ENCODE data around the gene OTOG.

Gene OTOG

DNA sequence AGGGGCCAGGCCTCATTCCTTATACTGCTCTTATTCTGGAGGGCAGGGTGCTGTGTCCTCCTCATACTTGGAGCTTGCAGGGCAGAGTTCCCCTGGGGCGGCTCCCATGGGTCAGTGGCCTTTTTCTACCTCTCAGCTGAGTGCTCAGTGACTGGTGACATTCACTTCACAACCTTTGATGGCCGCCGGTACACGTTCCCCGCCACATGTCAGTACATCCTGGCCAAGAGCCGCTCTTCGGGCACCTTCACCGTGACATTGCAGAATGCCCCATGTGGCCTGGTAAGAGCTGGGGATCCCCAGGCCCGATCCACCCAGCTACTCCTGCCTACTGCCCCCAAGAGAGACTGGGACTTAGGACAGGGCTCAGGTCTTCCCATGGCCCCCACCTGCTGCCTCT lies 14.5 kb downstream of the OTOG start:
- DNase-seq (ENCODE audit: low read depth), result no peak

DNA sequence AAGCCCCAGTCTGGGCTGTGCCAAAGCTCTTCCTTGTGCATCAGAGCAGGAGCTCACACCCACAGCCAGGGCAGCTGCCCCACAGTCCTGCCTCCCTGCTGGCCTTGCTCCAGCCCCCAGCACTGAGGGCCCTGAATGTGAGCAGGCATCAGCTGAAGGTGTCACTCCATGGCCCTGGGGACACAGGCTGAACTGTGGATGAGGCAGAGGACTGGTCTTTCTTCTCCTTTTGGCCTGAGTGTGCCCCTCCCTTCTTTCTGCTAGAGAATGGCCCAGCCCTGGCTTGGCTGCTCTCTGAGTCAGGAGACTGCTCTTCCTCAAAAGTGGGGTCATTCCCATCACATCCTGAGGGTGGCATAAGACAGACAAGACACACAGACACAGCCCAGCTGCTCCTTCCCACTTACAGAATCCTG lies 16.2 kb downstream of the OTOG start:
- DNase-seq (ENCODE audit: low read depth), result no peak

DNA sequence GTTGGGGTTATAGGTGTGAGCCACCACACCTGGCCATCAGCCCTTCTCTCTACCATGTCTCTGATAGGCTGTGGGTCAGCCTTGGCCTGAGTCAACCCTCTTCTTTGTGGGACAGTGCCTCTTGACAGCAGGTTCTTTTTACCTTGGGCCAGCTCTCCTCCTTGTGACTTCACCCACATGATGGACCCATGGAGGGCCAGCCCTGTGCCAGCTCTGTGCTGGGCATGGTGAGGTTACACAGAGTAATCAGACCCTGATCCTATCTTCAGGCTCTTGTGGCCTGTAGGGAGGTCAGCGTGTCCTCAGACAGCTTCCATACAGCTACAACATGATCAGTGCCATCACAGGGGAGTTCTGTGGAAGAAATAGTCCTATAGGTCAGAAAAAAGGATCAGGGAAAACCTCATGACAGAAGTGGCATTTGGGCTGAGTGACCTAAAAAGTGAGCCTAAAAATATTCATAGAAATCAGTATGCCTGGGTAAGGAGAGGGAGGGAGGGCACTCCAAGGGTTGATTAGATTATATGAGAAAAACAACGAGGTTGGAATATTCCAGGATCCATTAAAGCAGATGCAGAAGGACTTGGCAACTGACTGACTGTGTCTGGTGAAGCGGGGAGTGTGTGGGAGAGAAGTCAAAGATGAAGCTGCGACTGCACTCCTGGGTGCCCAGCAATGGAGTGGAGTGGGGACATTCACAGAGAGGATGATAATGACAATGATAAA lies 17.1 kb downstream of the OTOG start:
- no peak for DNase-seq (ENCODE audit: low read depth)

DNA sequence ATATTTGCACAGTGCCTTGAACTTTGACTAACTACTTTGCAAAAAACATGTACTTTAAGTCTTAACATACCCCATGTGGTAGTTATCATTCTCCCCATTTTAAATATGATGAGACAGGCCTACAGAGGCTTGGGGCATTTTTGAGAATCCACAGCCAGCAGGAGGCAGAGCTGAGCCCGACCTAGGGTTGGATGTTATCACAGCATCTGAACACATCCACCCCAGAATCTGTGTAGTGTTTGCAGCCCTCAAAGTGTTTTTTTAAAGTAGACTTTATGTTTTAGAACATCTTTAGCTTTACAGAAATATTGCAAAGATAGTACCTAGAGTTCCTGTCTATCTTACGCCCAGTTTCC lies 17.6 kb downstream of the OTOG start:
- no peak for DNase-seq (ENCODE audit: low read depth)

DNA sequence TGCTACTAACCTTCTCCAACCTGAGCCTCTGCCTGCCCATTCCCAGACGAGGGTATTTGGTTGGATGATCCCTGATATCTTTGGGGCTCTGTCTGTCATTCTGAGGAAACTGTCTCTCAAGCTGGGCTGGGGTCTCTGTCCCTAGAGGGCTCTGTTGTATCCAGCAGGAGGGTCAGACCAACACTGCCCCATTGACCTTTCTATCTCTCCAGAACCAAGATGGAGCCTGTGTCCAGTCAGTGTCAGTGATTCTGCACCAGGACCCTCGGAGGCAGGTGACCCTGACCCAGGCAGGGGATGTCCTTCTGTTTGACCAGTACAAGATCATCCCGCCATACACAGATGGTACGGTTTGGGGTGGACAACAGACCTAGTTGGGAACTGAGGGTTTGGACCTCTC lies 21.9 kb downstream of the OTOG start:
- DNase-seq (ENCODE audit: low read depth), result no peak

DNA sequence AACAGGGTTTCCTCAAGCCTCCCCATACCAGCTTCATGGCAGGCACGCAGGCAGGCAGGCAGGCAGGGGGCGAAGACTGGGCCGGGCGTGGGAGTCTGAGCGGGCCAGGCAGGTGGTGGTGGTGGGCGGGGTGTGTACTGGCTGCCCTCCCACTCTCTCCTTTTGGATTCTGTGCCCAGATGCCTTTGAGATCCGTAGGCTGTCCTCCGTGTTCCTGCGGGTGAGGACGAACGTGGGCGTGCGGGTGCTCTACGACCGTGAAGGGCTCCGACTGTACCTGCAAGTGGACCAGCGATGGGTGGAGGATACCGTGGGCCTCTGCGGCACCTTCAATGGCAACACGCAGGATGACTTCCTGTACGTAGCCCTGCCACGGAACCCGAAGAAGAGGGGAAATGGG lies 23.0 kb downstream of the OTOG start:
- DNase-seq (ENCODE audit: low read depth), result no peak

DNA sequence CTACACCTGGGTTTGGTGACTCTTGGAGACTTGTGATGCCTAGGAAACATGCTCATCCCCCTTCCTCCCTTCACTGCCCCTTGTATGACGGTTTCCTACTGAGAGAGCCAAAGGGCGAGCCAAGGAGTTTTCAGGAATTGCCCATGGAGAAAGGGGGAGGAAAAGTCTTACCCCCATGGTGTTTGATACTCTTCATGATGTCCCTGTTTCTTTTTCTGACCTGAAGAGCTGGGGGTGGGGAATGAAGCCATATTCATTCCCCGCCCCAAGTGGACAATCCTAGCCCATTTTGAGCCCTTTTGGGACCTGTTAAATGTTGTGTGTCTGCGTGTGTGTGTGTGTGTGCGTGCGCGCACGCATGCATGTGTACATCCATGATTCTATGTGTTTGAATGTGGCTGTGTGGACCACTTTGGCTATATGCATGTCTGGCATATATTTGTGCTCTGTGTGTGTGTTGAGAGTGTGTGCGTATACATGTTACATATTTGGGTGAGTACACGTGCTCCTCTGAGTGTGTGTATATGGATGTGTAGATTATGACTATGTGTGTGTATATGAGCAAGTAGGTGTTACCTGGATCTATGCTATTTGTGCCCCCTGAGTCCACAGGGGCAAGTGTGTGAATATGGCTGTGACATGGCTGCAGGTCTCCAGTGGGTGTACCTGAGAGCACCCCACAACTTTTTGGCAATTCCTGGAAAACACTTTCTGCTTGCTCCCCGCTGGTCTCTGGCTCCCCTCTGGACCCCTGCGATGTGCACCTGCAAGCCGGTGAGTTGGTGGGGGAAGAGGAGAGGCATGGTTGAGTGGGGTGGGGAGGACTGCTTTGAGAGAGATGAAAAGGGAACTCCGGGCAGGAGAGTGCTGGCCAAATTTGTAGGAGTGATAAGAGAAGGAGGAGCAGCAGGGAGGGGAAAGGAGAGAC lies 24.6 kb downstream of the OTOG start:
- no peak for DNase-seq (ENCODE audit: low read depth)

DNA sequence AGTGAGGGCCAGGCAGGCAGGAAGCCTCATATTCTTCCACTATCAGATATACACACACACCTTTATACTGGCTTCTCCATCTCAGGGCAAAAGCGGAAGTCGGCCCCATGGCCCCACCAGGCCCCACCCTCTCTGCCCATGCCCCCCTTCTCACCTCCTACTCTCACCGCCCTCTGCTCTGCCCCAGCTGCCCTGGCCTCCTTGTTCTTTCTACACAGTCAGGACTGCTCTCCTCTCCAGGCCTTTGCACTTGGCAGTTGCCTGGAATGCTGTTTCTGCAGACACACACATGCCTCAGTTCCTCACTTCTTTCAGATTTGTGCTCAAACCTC lies 25.3 kb downstream of the OTOG start:
- no peak for DNase-seq (ENCODE audit: low read depth)

DNA sequence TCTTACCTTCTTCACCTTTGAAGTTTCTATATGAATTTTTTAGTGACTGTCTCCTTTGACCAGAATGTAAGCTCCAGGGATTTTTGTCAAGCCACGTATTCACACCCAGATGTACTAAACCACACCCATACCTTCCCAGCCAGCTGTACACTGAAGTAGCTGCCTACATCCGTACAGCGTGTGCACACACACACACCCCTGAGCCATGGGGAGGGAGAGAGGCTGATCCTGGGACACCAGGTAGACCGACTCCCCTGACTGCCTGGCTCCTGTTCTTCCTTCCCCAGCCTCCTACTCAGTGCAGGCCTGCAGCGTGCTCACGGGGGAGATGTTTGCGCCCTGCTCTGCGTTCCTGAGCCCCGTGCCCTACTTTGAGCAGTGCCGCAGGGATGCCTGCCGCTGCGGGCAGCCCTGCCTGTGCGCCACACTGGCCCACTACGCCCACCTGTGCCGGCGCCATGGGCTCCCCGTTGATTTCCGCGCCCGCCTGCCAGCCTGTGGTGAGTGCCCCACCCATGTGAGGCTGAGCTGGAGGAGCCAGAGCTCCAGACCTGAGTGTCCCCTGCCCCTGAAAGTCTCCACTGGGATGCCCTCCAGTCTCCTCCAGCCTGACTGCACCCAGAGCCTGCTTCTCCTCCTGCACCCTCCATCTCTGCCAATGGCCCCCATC lies 25.9 kb downstream of the OTOG start:
- no peak for DNase-seq (ENCODE audit: low read depth)

DNA sequence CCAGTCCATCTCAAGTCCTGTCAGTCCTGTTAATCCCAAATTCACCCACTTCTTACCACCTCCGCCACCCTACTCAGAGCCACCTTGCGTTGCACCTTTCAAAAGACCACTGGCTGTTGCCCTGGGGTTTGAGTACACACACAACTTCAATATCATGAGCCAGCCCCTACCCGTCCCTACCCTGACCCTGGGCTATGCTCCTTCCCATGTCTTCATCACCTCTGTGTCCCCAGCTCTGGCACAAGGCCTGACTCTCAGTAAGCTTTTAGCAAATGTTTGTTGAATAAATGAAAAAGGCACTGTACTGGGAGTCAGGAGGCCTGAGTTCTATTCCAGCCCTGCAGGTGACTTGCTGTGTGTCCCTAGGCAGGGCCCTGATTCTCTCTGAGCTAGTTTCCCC lies 26.5 kb downstream of the OTOG start:
- no peak for DNase-seq (ENCODE audit: low read depth)

DNA sequence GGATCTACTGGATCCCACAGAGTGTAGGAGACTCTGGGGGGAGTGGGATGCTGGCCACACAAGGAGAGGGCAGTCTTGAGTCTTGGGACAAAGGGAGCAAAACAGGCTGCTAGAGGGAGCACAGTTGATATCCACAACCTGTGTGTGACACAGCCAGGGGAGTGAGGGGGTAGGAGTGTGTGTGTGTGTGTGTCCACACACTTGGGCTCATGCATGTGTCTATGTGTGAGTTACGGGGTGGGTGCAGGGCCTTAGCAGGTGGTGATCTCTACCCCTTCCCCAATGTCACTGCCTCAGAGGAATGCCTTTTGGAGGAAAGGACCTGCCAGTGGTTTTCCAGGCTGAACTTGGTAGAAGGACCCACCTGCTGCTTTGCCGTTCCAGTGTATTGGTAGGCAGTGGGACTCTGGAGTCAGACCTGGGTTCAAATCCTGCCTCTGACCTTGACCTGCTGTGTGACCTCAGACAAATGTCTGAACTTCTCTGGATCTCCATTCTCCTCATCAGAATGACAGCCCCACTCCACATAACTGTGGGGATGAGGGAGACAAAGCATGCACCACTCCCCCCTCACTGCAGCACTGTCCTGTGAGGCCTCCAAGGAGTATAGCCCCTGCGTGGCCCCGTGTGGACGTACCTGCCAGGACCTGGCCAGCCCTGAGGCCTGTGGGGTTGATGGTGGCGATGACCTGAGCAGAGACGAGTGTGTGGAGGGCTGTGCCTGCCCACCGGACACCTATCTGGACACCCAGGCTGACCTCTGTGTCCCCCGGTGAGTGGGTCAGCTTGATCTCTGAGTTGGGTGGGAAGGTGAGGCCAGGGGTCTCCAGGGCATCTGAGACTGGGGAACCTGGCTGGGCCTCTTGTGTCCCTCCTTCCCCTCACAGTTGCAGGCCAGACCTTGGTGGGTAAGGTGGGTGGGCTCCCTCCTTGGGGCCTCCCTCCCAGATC lies 27.4 kb downstream of the OTOG start:
- DNase-seq (ENCODE audit: low read depth), result no peak

DNA sequence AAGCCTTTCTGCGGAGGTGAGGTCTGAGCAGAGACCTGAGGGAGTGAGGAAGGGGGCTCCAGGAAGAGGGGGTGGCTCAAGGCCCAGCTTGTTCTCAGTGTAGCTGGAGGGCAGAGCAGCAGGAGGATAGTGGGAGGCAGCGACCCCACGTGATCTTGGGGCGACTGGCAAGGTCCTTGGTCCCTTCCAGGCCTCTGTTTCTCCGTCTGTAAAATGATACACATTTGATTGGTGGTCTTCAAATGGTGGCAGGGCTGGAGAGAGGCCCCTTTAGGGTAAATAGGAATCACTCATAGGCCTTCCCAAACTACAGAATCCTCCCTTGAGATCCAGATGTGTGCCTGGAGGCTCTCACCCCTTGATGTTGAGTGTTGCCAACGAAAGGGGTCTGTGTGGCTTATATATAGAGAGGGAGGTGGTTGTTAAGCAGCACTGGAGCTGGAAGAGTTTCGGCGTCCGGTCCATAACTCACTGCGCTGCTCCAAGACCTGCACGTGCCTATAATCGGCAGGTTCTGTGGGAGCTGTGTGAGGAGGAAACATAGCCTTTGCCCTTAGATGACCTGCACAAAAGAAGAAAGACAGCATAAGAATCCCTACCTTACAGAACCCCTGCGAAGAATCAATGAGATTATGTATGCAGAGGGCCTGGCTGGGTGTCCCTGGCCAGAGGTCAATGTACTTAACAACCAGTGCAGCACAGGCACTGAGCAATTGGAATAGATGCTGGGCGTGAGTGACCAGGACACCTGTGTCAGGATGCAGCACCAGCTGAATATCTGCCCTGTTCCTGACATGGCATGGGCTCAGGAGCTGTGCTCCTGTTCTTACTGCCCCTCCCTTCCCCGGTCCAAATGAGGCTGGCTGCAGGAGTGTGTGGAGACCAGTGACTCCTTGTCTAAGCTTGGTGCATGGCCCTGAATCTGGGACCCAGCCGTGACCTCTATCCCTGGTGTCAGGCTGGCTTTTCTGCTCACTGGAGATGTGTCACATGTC lies 28.7 kb downstream of the OTOG start:
- no peak for DNase-seq (ENCODE audit: low read depth)

DNA sequence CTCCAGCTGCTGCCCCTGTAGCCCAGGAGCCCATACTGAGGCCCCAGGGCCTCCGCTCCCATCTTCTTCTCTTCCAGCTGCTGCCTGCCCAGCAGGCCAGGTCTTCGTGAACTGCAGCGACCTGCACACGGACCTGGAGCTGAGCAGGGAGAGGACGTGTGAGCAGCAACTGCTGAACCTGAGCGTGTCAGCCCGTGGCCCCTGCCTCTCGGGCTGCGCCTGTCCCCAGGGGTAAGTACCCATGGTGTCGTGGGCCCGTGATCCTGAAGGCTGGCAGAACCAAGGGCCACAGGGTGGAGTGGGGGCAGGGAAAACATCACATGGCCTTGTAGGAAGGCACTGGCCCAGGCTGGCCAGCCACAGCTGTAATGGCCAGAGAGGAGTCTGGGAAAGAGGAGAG lies 31.2 kb downstream of the OTOG start:
- DNase-seq (ENCODE audit: low read depth), result no peak

DNA sequence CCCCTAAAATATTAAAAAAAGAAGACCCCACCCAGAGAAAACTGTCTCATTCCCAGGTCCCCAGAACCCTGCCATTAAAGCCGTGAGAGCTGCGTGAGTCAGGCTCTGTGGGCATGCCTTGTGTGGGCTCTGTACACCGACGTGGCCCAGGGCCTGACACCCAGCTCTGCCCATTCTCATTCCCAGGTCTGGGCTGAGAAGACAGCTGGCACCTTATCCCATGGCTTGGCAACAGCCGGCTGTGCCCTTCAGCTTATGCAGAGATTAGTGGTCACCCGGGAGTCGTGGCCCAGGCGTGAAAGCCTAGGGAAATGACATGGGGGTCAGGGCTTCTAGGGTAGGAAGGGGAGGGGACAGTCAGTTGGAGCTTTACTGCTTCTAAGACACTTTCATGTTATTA lies 31.9 kb downstream of the OTOG start:
- DNase-seq (ENCODE audit: low read depth), result no peak

DNA sequence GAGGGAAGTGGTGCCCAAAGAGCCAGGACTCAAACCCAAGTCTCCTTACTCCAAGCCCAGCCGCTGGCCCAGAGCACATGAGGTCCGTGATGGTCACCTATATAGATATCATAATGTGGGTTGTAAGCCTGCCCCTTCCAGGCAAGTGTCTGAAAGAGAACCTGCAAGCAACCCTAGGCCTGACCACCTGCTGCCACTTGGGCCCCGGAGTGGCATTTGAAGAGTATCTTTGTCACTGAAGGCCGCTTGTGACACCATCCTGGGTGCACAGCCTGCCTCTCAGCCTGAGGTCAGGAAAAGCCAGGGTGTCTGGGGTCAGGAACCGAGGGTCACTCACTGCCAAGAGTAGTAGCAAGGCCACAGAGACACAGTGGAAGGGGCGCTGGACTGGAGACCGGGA lies 32.4 kb downstream of the OTOG start:
- DNase-seq (ENCODE audit: low read depth), result no peak

DNA sequence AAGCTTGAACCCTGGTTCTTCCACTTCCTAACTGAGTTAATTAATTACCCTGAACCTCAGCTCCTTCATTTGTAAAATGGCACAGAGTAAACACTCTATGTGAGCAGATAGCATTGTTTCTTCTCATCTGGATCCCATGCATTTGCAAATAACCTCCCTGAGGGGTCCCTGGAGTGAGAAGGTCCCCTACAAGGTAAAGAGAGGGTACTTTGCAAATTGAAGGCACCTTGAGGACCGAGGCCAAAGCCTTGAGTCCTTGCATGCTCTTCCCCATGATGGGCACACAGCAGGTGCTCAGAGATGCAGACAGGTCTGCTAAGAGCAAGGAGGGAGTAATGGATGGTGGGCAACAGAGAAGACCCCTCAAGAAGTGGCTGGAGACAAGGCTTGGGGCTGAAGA lies 33.2 kb downstream of the OTOG start:
- DNase-seq (ENCODE audit: low read depth), result no peak

DNA sequence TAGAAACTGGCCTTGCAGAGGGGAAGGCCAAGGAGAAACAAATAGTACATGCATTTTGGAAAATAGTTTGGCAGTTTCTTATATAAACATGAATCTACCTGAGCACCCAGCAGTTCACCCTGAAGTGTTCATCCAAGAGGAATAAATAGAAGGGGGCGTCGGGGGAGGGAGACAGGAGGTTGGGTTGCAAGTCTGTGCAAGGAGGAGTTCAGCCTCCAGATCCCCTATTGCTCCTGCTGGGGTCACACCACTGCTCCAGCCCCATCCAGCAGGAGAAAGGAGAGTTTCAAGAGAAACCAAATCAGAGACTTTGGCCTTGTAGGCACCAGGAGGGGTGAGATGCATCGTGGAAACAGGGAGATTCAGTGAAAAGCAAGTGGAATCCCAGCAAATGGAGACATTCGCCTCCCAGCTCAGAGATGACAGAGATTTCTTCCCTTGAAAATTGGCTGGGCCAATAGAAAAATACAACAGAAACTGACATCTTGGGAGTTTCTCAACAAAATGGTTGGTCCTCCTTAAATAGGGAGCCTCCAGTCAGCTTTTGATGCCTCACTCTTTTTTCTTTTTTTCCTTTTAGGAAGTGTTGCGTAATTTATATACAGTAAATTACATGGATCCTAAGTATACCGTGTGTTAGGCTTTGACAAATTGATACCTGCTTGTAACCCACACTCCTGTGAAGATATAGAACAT lies 34.1 kb downstream of the OTOG start:
- DNase-seq (ENCODE audit: low read depth), result no peak

DNA sequence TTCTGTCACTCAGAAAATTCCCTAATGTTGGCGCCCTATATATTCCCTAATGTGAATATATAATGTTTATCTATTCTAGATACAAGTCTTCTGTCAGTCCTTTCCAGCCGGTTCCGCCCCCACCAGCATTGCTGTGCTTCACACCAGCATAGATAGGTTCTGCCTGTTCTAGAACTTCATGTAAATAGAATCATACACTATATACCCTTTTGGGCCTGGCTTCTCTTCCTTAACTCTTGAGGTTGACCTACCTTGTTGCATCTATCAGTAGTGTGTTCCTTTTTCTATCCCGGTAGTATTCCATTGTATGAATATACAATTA lies 34.6 kb downstream of the OTOG start:
- DNase-seq (ENCODE audit: low read depth), result no peak

DNA sequence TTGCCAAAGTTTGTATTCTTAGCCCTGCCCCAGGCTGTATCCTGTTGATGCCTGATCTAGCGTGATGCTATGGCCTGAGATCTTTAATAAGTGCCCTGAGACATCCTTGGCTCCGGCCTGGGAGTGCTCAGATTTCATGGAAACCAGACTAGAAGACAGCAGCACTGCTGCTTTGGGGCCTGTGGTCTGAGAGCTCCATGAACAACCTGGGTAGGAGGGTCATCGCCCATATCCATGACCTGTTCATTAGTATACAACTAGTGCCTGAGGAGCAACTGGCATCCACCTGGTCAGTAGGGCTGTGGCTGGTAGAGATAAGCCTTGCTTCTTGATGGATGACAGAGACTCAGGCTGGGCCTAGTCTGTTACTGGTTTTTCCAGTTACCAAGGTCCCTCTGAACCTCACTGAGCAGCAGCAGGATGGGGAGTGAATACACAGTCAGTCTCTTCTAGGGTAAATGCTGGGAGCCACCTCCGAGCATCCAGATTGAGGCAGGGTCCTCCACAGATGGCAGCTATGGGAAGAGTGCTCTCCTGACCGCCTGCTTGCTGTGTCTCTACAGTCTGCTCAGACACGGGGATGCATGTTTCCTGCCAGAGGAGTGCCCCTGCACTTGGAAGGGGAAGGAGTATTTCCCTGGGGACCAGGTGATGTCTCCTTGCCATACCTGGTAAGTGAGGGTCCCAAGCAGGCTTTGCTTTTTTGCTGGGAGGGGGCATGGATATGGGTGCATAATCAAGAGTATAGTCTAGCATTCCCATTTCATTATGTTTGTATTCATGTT lies 39.0 kb downstream of the OTOG start:
- DNase-seq (ENCODE audit: low read depth), result no peak

DNA sequence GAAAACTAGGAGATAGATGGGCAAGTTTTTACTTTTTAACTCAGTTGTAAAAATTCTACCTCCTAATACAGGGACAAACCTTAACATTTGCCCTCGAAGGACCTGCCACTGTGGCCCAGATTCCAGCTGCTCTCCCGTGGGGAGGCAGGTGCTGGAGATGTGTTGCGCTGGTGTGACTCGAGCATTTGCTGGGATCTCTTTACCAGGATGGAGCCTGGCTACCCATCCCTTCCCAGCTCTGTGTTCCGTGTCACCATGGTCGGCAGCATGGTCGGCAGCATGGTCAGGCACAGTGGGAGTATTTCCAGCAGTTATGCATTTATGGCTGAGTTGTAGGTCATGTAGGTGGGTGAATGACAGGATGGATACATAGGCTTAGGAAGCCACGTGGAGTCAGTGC lies 41.1 kb downstream of the OTOG start:
- DNase-seq (ENCODE audit: low read depth), result no peak

Data from GM04504 (cell line).